ENCODE results near the gene RB1.

Gene RB1

DNA sequence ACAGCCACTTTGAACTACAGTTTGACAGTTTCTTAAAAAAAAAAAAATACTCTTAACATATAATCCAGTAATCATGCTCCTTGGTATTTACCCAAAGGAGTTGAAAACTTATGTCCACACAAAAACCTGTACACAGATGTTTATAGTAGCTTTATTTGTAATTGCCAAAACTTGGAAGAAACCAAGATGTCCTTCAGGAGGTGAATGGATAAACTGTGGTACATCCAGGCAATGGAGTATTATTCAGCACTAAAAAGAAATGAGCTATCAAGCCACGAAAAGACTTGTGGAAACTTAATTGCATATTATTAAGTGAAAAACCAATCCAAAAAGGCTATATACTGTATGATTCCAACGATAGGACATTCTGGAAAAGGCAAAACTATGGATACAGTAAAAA is 184.4 kb downstream of the RB1 start:
- Histone ChIP-seq H3K4me3 (ENCODE audit: low read length in 2 of 2) (no peak overlapping the region), H3K27me3 (ENCODE audit: control insufficient read depth in 2 of 2, insufficient read depth in 2 of 2, low read length in 2 of 2) (no peaks in the 10 kb centered on the region), H3K9me3 (ENCODE audit: control insufficient read depth in 2 of 2, low read length in 2 of 2) (no peaks in the 10 kb centered on the region), H3K36me3 (ENCODE audit: control insufficient read depth in 2 of 2, insufficient read depth in 2 of 2, low read length in 2 of 2) (no peaks in the 10 kb centered on the region), H3K27ac (ENCODE audit: low read depth in 2 of 2, low read length in 2 of 2) (no peak overlapping the region), H3K4me1 (ENCODE audit: control insufficient read depth in 2 of 2, insufficient read depth in 2 of 2, low read length in 2 of 2) (peaks cover 2 to 4% of the 10 kb centered on the region in 2 donors), H3K9ac (ENCODE audit: low read depth in 1 of 2, low read length in 2 of 2) (no peak overlapping the region)

DNA sequence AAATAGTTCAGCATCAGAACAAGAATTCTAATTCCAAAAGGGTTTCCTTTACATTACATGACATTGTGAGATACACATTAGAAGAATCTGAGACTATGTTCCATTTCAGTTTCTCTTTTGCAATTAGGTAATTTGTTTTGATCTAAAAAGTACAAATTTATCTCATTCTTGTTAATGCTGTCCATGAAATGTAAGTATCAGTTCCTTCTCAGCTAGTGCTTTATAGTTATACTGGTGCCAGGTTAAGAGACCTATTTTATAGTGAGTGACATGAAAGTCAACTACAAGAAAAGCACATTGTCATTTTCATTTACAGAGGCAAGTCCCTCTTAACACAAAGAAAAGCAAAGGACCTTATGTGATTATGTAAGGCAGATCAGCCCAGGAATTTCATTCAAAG is 185.4 kb downstream of the RB1 start:
- peaks cover 4 to 5% of the 10 kb centered on the region in 2 donors for H3K4me1 ChIP-seq (ENCODE audit: control insufficient read depth in 2 of 2, insufficient read depth in 2 of 2, low read length in 2 of 2)
- no peak overlapping the region for H3K4me3 ChIP-seq (ENCODE audit: low read length in 2 of 2)
- no peak overlapping the region for H3K9ac ChIP-seq (ENCODE audit: low read depth in 1 of 2, low read length in 2 of 2)
- H3K9me3 ChIP-seq (ENCODE audit: control insufficient read depth in 2 of 2, low read length in 2 of 2), result no peaks in the 10 kb centered on the region
- H3K27ac ChIP-seq (ENCODE audit: low read depth in 2 of 2, low read length in 2 of 2), result peak overlapping the region in 1 of 2 donors; percentile 11
- H3K27me3 ChIP-seq (ENCODE audit: control insufficient read depth in 2 of 2, insufficient read depth in 2 of 2, low read length in 2 of 2), result no peaks in the 10 kb centered on the region
- no peaks in the 10 kb centered on the region for H3K36me3 ChIP-seq (ENCODE audit: control insufficient read depth in 2 of 2, insufficient read depth in 2 of 2, low read length in 2 of 2)

DNA sequence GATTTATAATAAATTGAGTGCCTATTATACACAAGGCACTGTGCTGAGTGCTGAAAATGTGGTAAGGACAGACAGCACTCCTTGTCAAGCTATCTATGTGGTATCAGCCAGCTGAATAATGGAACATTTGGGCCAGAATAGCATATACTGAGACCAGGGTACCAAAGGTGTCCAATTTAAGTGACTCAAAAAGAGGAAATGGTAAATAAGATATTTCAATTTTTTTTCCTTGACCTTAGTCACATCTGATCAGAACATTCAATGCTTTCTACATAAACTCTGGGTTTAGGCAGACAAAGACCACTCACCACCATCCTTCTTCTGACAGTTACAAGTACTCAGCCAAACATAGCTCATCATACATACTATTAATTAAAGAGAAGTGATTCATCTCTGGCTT is 186.1 kb downstream of the RB1 start:
- Histone ChIP-seq H3K27ac (ENCODE audit: low read depth in 2 of 2, low read length in 2 of 2) (no peak overlapping the region), H3K27me3 (ENCODE audit: control insufficient read depth in 2 of 2, insufficient read depth in 2 of 2, low read length in 2 of 2) (no peaks in the 10 kb centered on the region), H3K4me1 (ENCODE audit: control insufficient read depth in 2 of 2, insufficient read depth in 2 of 2, low read length in 2 of 2) (peaks cover 4 to 5% of the 10 kb centered on the region in 2 donors), H3K36me3 (ENCODE audit: control insufficient read depth in 2 of 2, insufficient read depth in 2 of 2, low read length in 2 of 2) (no peaks in the 10 kb centered on the region), H3K4me3 (ENCODE audit: low read length in 2 of 2) (no peak overlapping the region), H3K9me3 (ENCODE audit: control insufficient read depth in 2 of 2, low read length in 2 of 2) (no peaks in the 10 kb centered on the region), H3K9ac (ENCODE audit: low read depth in 1 of 2, low read length in 2 of 2) (no peak overlapping the region)

DNA sequence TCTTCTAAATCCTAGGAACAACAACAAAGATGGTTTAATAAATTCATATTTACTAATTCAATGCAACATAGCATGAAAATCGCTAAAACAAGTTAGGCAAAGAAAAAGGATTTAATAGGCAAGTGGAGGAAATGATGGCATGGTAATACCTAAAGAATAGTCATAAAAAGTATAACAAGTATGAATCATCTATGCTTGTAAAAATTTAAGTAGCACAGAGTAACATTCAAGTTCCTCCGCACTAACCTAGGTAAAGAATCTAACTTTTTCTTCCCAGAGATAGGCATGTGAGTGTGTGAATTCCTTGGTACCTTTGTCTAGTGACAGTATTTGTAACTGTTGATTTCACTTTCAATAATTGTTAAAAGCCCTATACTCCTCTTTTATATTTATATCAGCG is 186.7 kb downstream of the RB1 start:
- peaks cover 4 to 5% of the 10 kb centered on the region in 2 donors for H3K4me1 ChIP-seq (ENCODE audit: control insufficient read depth in 2 of 2, insufficient read depth in 2 of 2, low read length in 2 of 2)
- no peaks in the 10 kb centered on the region for H3K27me3 ChIP-seq (ENCODE audit: control insufficient read depth in 2 of 2, insufficient read depth in 2 of 2, low read length in 2 of 2)
- H3K4me3 ChIP-seq (ENCODE audit: low read length in 2 of 2), result no peak overlapping the region
- H3K36me3 ChIP-seq (ENCODE audit: control insufficient read depth in 2 of 2, insufficient read depth in 2 of 2, low read length in 2 of 2), result no peaks in the 10 kb centered on the region
- H3K9ac ChIP-seq (ENCODE audit: low read depth in 1 of 2, low read length in 2 of 2), result no peak overlapping the region
- H3K9me3 ChIP-seq (ENCODE audit: control insufficient read depth in 2 of 2, low read length in 2 of 2), result no peaks in the 10 kb centered on the region
- no peak overlapping the region for H3K27ac ChIP-seq (ENCODE audit: low read depth in 2 of 2, low read length in 2 of 2)

DNA sequence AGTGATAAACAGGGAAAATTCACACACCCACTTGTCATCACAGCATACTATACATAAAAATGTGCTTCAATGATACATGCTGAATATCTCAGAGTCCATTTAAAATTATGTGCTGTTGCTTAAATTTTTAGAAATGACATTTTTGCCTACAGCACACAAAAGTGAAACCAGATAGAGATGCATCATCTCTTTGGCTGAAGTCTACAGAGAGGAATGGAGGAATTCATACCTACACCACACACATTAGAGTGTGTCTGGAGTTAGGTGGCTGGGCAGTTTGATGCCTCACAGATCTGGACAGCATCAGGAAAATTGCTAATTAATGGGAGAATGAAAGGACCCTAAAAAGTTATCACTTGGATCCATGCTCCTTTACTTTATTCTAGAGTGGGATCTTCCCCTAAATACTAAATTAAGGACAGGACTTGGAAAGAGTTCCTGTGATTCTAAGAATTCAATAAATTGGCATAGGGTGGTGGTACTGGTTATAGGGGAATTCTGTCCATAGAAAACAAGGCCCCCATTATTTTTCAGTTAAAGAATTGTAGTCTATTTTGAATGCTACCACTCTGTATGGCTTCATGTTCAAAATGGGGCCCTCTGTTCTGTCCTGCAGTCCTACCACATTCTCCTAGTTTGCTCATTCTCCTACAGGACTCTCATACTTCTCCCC is 188.0 kb downstream of the RB1 start:
- Histone ChIP-seq H3K27ac (ENCODE audit: low read depth in 2 of 2, low read length in 2 of 2) (peak overlapping the region; percentile 68 to 77), H3K4me3 (ENCODE audit: low read length in 2 of 2) (peak overlapping the region; percentile 6 to 56), H3K36me3 (ENCODE audit: control insufficient read depth in 2 of 2, insufficient read depth in 2 of 2, low read length in 2 of 2) (peaks cover 0 to 4% of the 10 kb centered on the region in 2 donors), H3K9me3 (ENCODE audit: control insufficient read depth in 2 of 2, low read length in 2 of 2) (no peaks in the 10 kb centered on the region), H3K27me3 (ENCODE audit: control insufficient read depth in 2 of 2, insufficient read depth in 2 of 2, low read length in 2 of 2) (no peaks in the 10 kb centered on the region), H3K4me1 (ENCODE audit: control insufficient read depth in 2 of 2, insufficient read depth in 2 of 2, low read length in 2 of 2) (peaks cover 4 to 5% of the 10 kb centered on the region in 2 donors), H3K9ac (ENCODE audit: low read depth in 1 of 2, low read length in 2 of 2) (no peak overlapping the region)

DNA sequence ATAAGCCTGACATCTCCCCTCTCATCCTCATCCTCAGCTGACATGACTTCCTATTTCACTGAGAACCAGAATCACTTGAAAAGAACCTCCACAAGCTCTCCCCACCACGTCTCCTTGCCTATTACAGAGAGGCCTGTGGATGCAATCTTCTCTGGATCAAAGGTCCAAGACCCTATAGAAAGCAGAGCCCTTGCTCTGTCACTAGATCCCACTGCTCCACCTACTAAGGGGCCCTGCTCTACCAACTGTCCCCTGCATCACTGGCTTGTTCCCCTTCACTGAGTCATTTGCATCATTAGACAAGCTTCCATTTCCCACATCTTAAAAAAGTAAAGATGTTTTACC is 188.5 kb downstream of the RB1 start:
- H3K4me1 ChIP-seq (ENCODE audit: control insufficient read depth in 2 of 2, insufficient read depth in 2 of 2, low read length in 2 of 2), result peaks cover 4 to 5% of the 10 kb centered on the region in 2 donors
- no peaks in the 10 kb centered on the region for H3K9me3 ChIP-seq (ENCODE audit: control insufficient read depth in 2 of 2, low read length in 2 of 2)
- H3K27ac ChIP-seq (ENCODE audit: low read depth in 2 of 2, low read length in 2 of 2), result peak overlapping the region; percentile 68 to 77
- H3K9ac ChIP-seq (ENCODE audit: low read depth in 1 of 2, low read length in 2 of 2), result peak overlapping the region in 1 of 2 donors; percentile 15
- H3K36me3 ChIP-seq (ENCODE audit: control insufficient read depth in 2 of 2, insufficient read depth in 2 of 2, low read length in 2 of 2), result peaks cover 0 to 4% of the 10 kb centered on the region in 2 donors
- no peaks in the 10 kb centered on the region for H3K27me3 ChIP-seq (ENCODE audit: control insufficient read depth in 2 of 2, insufficient read depth in 2 of 2, low read length in 2 of 2)
- H3K4me3 ChIP-seq (ENCODE audit: low read length in 2 of 2), result peak overlapping the region; percentile 6 to 56

DNA sequence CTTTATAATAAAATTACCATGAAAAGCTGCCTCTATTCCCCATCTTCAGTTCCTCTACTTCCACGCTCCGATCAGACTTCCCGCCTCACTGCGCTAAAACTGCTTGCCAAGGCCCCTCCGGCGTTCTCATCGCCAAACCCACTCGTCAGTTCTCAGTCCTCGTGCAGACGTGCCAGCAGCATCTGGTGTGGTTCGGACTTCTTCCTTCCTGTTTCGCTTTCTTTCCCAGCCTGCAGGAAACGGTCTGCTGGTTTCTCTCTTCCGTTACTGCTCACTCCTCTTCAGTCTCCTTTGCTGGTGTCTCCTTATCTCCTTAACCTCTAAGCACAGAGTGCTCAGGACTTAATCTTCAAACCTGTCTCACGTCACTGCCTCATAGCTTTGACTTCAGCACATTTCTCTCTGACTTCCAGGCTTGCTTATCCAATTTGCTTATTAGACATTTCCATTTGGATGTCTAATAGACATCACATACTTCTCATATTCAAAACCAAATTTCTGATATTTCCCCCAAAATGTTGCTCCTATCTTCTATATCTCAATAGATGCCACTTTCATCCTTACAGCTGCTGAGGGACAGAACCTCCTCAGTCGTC is 189.0 kb downstream of the RB1 start:
- Histone ChIP-seq H3K9ac (ENCODE audit: low read depth in 1 of 2, low read length in 2 of 2) (peak overlapping the region in 1 of 2 donors; percentile 15), H3K36me3 (ENCODE audit: control insufficient read depth in 2 of 2, insufficient read depth in 2 of 2, low read length in 2 of 2) (peaks cover 0 to 4% of the 10 kb centered on the region in 2 donors), H3K4me1 (ENCODE audit: control insufficient read depth in 2 of 2, insufficient read depth in 2 of 2, low read length in 2 of 2) (peaks cover 4 to 5% of the 10 kb centered on the region in 2 donors), H3K27me3 (ENCODE audit: control insufficient read depth in 2 of 2, insufficient read depth in 2 of 2, low read length in 2 of 2) (no peaks in the 10 kb centered on the region), H3K27ac (ENCODE audit: low read depth in 2 of 2, low read length in 2 of 2) (peak overlapping the region; percentile 68 to 77), H3K9me3 (ENCODE audit: control insufficient read depth in 2 of 2, low read length in 2 of 2) (no peaks in the 10 kb centered on the region), H3K4me3 (ENCODE audit: low read length in 2 of 2) (peak overlapping the region; percentile 6 to 56)

DNA sequence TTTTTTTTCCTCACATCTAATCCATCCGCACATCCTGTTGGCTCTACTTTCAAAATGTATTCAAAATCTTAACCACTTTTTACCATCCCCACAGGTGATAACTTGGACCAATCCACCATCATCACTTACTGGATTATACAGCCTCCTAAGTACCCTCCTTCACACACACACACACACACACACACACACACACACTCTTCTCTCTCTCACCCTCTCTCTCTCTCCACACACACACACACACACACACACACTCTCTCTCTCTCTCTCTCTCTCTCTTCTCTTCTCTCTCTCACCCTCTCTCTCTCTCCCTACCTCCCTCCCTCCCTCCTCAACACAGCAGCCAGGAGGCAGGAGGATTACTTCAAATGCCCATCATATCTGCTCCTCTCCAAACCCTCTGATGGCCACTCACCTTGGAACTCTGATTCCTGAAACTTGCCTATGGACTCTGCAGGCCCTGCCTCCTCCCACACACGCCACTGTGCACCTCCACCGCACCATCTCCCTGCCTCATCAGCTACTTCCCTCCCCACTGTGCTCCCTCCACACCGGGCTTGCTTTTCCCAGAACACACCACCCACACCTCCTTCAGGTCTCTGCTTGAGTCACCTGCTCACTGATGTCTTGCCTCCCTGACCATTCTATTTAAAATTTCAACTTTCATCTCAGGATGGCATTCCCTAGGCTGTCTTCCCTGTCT is 189.7 kb downstream of the RB1 start:
- H3K36me3 ChIP-seq (ENCODE audit: control insufficient read depth in 2 of 2, insufficient read depth in 2 of 2, low read length in 2 of 2), result peaks cover 0 to 4% of the 10 kb centered on the region in 2 donors
- H3K4me3 ChIP-seq (ENCODE audit: low read length in 2 of 2), result no peak overlapping the region
- H3K9ac ChIP-seq (ENCODE audit: low read depth in 1 of 2, low read length in 2 of 2), result no peak overlapping the region
- no peaks in the 10 kb centered on the region for H3K9me3 ChIP-seq (ENCODE audit: control insufficient read depth in 2 of 2, low read length in 2 of 2)
- peaks cover 4 to 5% of the 10 kb centered on the region in 2 donors for H3K4me1 ChIP-seq (ENCODE audit: control insufficient read depth in 2 of 2, insufficient read depth in 2 of 2, low read length in 2 of 2)
- H3K27ac ChIP-seq (ENCODE audit: low read depth in 2 of 2, low read length in 2 of 2), result peak overlapping the region; percentile 67 to 77
- H3K27me3 ChIP-seq (ENCODE audit: control insufficient read depth in 2 of 2, insufficient read depth in 2 of 2, low read length in 2 of 2), result no peaks in the 10 kb centered on the region

DNA sequence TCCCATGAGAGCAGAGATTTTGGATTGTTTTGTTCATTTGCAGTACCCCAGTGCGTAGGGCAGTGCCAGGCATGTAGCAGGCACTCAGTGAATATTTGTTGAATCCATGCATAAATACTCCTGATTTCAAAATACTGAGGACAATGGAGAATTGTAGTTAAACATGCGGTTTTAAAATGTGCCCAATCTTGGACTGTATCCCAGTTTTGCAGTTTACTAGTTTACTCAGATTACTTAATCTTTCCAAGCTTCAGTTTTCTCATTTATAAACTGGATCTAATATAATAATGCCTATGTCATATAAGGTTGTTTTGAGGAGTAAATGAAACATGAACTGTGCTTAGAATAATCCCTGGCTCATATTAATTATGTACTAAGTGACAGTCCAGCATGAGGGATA is 190.3 kb downstream of the RB1 start:
- Histone ChIP-seq H3K9ac (ENCODE audit: low read depth in 1 of 2, low read length in 2 of 2) (no peak overlapping the region), H3K27me3 (ENCODE audit: control insufficient read depth in 2 of 2, insufficient read depth in 2 of 2, low read length in 2 of 2) (no peaks in the 10 kb centered on the region), H3K4me3 (ENCODE audit: low read length in 2 of 2) (no peak overlapping the region), H3K9me3 (ENCODE audit: control insufficient read depth in 2 of 2, low read length in 2 of 2) (no peaks in the 10 kb centered on the region), H3K27ac (ENCODE audit: low read depth in 2 of 2, low read length in 2 of 2) (peak overlapping the region; percentile 6 to 77), H3K4me1 (ENCODE audit: control insufficient read depth in 2 of 2, insufficient read depth in 2 of 2, low read length in 2 of 2) (peaks cover 4 to 5% of the 10 kb centered on the region in 2 donors), H3K36me3 (ENCODE audit: control insufficient read depth in 2 of 2, insufficient read depth in 2 of 2, low read length in 2 of 2) (peaks cover 0 to 4% of the 10 kb centered on the region in 2 donors)

DNA sequence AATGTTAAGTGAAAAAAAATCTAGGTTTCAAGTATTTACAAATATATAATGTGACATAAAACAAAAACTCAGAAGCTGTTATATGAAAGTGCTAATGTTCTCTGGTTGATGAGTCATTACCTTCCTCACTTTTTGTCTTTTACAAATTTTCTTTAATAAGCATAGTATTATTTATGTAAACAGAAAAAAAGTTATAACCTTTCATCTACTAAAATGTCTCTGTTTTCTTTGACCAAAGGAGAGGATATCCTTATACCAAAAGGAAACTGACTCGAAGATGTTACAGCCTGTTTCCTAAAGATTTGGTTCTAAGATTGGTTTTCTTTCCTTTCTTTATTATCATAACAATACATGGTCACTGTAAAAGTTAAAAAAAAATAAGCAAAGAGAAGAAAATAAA is 191.3 kb downstream of the RB1 start:
- H3K4me3 ChIP-seq (ENCODE audit: low read length in 2 of 2), result no peak overlapping the region
- H3K27ac ChIP-seq (ENCODE audit: low read depth in 2 of 2, low read length in 2 of 2), result no peak overlapping the region
- no peaks in the 10 kb centered on the region for H3K27me3 ChIP-seq (ENCODE audit: control insufficient read depth in 2 of 2, insufficient read depth in 2 of 2, low read length in 2 of 2)
- no peak overlapping the region for H3K9ac ChIP-seq (ENCODE audit: low read depth in 1 of 2, low read length in 2 of 2)
- H3K36me3 ChIP-seq (ENCODE audit: control insufficient read depth in 2 of 2, insufficient read depth in 2 of 2, low read length in 2 of 2), result peaks cover 0 to 4% of the 10 kb centered on the region in 2 donors
- peaks cover 4 to 5% of the 10 kb centered on the region in 2 donors for H3K4me1 ChIP-seq (ENCODE audit: control insufficient read depth in 2 of 2, insufficient read depth in 2 of 2, low read length in 2 of 2)
- H3K9me3 ChIP-seq (ENCODE audit: control insufficient read depth in 2 of 2, low read length in 2 of 2), result no peaks in the 10 kb centered on the region

All from mucosa of rectum (tissue), 2 donors.